Mesenchymal stem cell (in vitro differentiated cells and primary cell): Measurements from ENCODE around the gene CCDC188. TPM values are rescaled to one million over a fixed set of nuclear protein-coding genes. Genes with fewer than 3 reads are reported as not detected.

ENCODE experiments used
- DNase-seq: peaks from one replicate; pipeline ENCODE4 v3.0.0-alpha.2; 2013
- H2AFZ ChIP-seq: one replicate; pipeline ENCODE4 v1.6.1; 2013; ENCODE audit warnings: low read depth, mild to moderate bottlenecking, control low read depth, inconsistent platforms, low read length, moderate library complexity
- H2AK5ac ChIP-seq: 2 replicates; pipeline ENCODE4 v1.6.1; 2013; ENCODE audit warnings: low read length, moderate library complexity, mild to moderate bottlenecking, inconsistent platforms; ENCODE audit not compliant: severe bottlenecking
- H2BK120ac ChIP-seq: one replicate; pipeline ENCODE4 v1.6.1; 2013; ENCODE audit warnings: low read depth, mild to moderate bottlenecking, inconsistent platforms, low read length, moderate library complexity
- H2BK12ac ChIP-seq, 2 experiments: one replicate each; pipeline ENCODE4 v1.6.1; 2013; ENCODE audit warnings: inconsistent platforms in 2 of 2, low read length in 2 of 2, mild to moderate bottlenecking in 2 of 2, moderate library complexity in 2 of 2, control low read depth in 1 of 2
- H2BK15ac ChIP-seq: one replicate; pipeline ENCODE4 v1.6.1; 2013; ENCODE audit warnings: mild to moderate bottlenecking, low read depth, inconsistent platforms; ENCODE audit not compliant: poor library complexity, severe bottlenecking
- H2BK5ac ChIP-seq: 2 replicates; pipeline ENCODE4 v1.6.1; 2013; ENCODE audit warnings: low read depth, mild to moderate bottlenecking, low read length, control low read depth, inconsistent platforms; ENCODE audit not compliant: poor library complexity, severe bottlenecking
- H3K14ac ChIP-seq, 2 experiments: one replicate each; pipeline ENCODE4 v1.6.1; 2013; ENCODE audit warnings: inconsistent platforms in 2 of 2, low read length in 2 of 2, control low read depth in 1 of 2, mild to moderate bottlenecking in 1 of 2, moderate library complexity in 1 of 2
- H3K18ac ChIP-seq, 2 experiments: one replicate each; pipeline ENCODE4 v1.6.1; 2013; ENCODE audit warnings: inconsistent platforms in 2 of 2, low read length in 2 of 2, control low read depth in 1 of 2, low read depth in 1 of 2, mild to moderate bottlenecking in 1 of 2
- H3K23ac ChIP-seq, 2 experiments: one replicate each; pipeline ENCODE4 v1.6.1; 2013; ENCODE audit warnings: inconsistent platforms in 2 of 2, low read length in 2 of 2, mild to moderate bottlenecking in 2 of 2, moderate library complexity in 2 of 2, control low read depth in 1 of 2
- H3K27ac ChIP-seq: 2 replicates; pipeline ENCODE4 v1.5.1; 2013; ENCODE audit warnings: mild to moderate bottlenecking, moderate library complexity, low read length, control low read depth, inconsistent platforms; ENCODE audit not compliant: poor library complexity, severe bottlenecking
- H3K27me3 ChIP-seq, 2 experiments: 2 replicates each; pipeline versions ENCODE4 v1.6.1 to v1.7.0; 2013; ENCODE audit warnings: low read length in 2 of 2, mild to moderate bottlenecking in 2 of 2, moderate library complexity in 2 of 2, control low read depth in 1 of 2, inconsistent platforms in 1 of 2; ENCODE audit not compliant: control insufficient read depth in 1 of 2, insufficient read depth in 1 of 2
- H3K36me3 ChIP-seq, 2 experiments: 2 replicates each; pipeline versions ENCODE4 v1.6.1 to v1.7.0; 2013; ENCODE audit warnings: low read length in 2 of 2, control low read depth in 1 of 2, inconsistent platforms in 1 of 2, low read depth in 1 of 2, mild to moderate bottlenecking in 1 of 2; ENCODE audit not compliant: insufficient read depth in 2 of 2, control insufficient read depth in 1 of 2
- H3K4ac ChIP-seq, 2 experiments: one replicate each; pipeline ENCODE4 v1.6.1; 2013; ENCODE audit warnings: inconsistent platforms in 2 of 2, low read length in 2 of 2, mild to moderate bottlenecking in 2 of 2, moderate library complexity in 2 of 2, control low read depth in 1 of 2, low read depth in 1 of 2
- H3K4me1 ChIP-seq: 2 replicates; pipeline ENCODE4 v1.6.1; 2013; ENCODE audit warnings: low read depth, low read length, control low read depth; ENCODE audit not compliant: control insufficient read depth, insufficient read depth
- H3K4me2 ChIP-seq: 2 replicates; pipeline ENCODE4 v1.6.1; 2013; ENCODE audit warnings: low read length, mild to moderate bottlenecking, inconsistent platforms; ENCODE audit not compliant: poor library complexity, severe bottlenecking
- H3K4me3 ChIP-seq, 2 experiments: 2 replicates each; pipeline versions ENCODE4 v1.5.1 to v1.7.0; 2013; ENCODE audit warnings: low read length in 2 of 2, mild to moderate bottlenecking in 2 of 2, control low read depth in 1 of 2, low read depth in 1 of 2; ENCODE audit not compliant: insufficient read depth in 1 of 2
- H3K79me1 ChIP-seq: replicated peaks from 2 replicates; pipeline ENCODE4 v1.6.1; 2013; ENCODE audit warnings: mild to moderate bottlenecking, control low read depth, low read length, inconsistent platforms; ENCODE audit not compliant: poor library complexity, severe bottlenecking
- H3K9ac ChIP-seq: 2 replicates; pipeline ENCODE4 v1.7.0; 2013; ENCODE audit warnings: mild to moderate bottlenecking, low read length, moderate library complexity
- H3K9me3 ChIP-seq: 2 replicates; pipeline ENCODE4 v1.7.0; 2013; ENCODE audit warnings: mild to moderate bottlenecking, low read length; ENCODE audit not compliant: control insufficient read depth
- H4K8ac ChIP-seq: one replicate; pipeline ENCODE4 v1.6.1; 2013; ENCODE audit warnings: inconsistent platforms, mild to moderate bottlenecking, low read length, moderate library complexity
- H4K91ac ChIP-seq: one replicate; pipeline ENCODE4 v1.6.1; 2013; ENCODE audit warnings: mild to moderate bottlenecking, low read length, inconsistent platforms
- WGBS: methylation state at CpG from one replicate; pipeline ENCODE4 v1.1.7; 2013; ENCODE audit warnings: mixed read lengths; 5-methylcytosine and 5-hydroxymethylcytosine counted together
- small RNA-seq: library from polyadenylated mRNA; stranded (forward); fragments of <200 nt; extraction: miRNeasy Mini kit (QIAGEN cat#:217004); gene quantifications from one replicate; pipeline ENCODE3, GENCODE V24; 2013; ENCODE audit warnings: low read depth

CCDC188 gene

DNA sequence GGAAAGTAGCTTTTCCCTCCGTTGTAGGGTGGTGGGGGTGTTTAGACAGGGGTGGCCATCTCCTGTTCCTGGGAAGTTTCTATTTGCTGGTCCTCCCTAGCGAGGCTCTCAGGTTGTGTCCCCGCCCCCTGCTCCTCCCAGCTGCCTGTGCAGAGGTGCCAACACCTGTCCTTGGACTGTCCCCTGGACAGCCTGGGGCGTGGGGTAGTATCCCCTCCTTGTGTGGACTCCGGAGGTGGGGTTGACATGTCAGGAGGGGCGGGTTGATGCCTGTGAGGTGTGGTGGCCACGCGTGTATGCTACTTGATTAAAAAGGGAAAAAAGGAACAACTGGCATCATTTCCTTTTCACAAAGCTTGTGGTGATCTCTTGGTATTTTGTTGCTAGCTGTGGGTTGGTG lies 49.2 kb downstream of the CCDC188 start:
- DNase-seq: no peak
- Histone ChIP-seq H2BK120ac (no peak overlapping the region), H3K9me3 (peaks cover 3% of the 10 kb centered on the region)

DNA sequence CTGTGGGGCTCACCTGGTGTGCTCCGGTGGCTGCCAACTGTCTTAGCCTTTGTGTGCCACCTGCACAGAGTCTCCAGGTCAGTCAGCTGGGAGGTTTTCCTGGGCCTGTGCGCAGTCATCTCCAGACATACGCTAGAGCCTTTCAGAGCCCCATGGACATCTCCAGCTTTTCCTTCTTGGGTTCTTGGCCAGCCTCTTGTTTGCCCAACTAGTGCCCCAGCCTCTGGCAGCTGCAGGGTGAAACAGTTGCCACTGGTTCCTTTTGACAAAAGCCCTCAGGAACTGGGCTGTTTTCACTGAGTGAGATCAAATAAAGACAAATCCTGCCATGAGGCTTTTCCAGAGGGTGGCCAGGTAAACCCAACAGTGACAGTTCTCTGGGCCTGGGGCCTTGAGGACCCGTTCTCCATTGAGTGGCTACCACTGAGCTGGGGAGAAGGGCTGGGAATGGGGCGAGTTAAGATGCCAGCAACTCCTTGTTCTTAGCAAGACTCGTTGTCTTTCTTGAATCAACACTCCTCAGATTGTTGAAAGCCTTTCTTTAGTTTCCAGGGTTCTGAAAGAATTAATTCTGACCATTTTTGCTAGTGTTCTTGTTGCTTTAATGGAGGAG lies 51.6 kb downstream of the CCDC188 start:
- no peak overlapping the region for H2BK12ac ChIP-seq
- no peak overlapping the region for H2AFZ ChIP-seq
- H3K14ac ChIP-seq: no peak overlapping the region
- H3K4me2 ChIP-seq: no peak overlapping the region
- no peak overlapping the region for H3K18ac ChIP-seq
- no peak overlapping the region for H2AK5ac ChIP-seq
- DNase-seq: no peak
- H2BK120ac ChIP-seq: no peak overlapping the region
- no peak overlapping the region for H2BK15ac ChIP-seq
- peaks cover 6% of the 10 kb centered on the region for H3K9me3 ChIP-seq
- no peak overlapping the region for H3K4me3 ChIP-seq
- no peak overlapping the region for H3K27ac ChIP-seq
- no peaks in the 10 kb centered on the region for H3K27me3 ChIP-seq
- H3K4ac ChIP-seq: no peak overlapping the region
- WGBS: 98% methylated on average over 6 of the region's 6 CpGs
- no peak overlapping the region for H4K8ac ChIP-seq
- no peak overlapping the region for H3K23ac ChIP-seq
- no peak overlapping the region for H3K9ac ChIP-seq
- no peaks in the 10 kb centered on the region for H3K4me1 ChIP-seq
- H4K91ac ChIP-seq: no peak overlapping the region
- H2BK5ac ChIP-seq: no peak overlapping the region
- peaks cover 31% of the 10 kb centered on the region for H3K79me1 ChIP-seq
- peaks cover 56 to 87% of the 10 kb centered on the region in 2 experiments for H3K36me3 ChIP-seq

More for the DNA sequence above, 49.2 kb downstream of the CCDC188 start:
- WGBS: 96% methylated on average over 8 of the region's 8 CpGs
- Histone ChIP-seq H3K4ac (no peak overlapping the region), H3K4me1 (peaks cover 15% of the 10 kb centered on the region), H3K14ac (no peak overlapping the region), H3K4me2 (no peak overlapping the region), H2BK12ac (no peak overlapping the region), H4K8ac (no peak overlapping the region), H3K27ac (no peak overlapping the region), H3K27me3 (no peaks in the 10 kb centered on the region), H2AFZ (no peak overlapping the region), H3K23ac (no peak overlapping the region), H3K36me3 (peaks cover 61 to 86% of the 10 kb centered on the region in 2 experiments), H3K4me3 (no peak overlapping the region), H3K79me1 (peaks cover 37% of the 10 kb centered on the region), H3K9ac (no peak overlapping the region), H2BK5ac (no peak overlapping the region), H2AK5ac (no peak overlapping the region), H3K18ac (no peak overlapping the region), H4K91ac (no peak overlapping the region), H2BK15ac (no peak overlapping the region)

Small RNA genes lying within 50 kb of the gene (small RNA-seq; reads per million reads assigned to genes)
- gene MIR6816: not detected
- not detected for gene RF00599
